Activated CD4-positive, alpha-beta T cell treated with anti-CD3 and anti-CD28 coated beads, Interleukin-2, amount 10 ng/mL, durations not matched to agents 24 days and 14 days (primary cell): ENCODE measurements around the gene SLC15A5. TPM values are rescaled to one million over a fixed set of nuclear protein-coding genes. Genes with fewer than 3 reads are reported as not detected.

Experiments
- DNase-seq: peaks from one replicate; pipeline ENCODE4 v3.0.0; 2022
- H3K27ac Mint-ChIP-seq: one replicate; pipeline ENCODE4 v1.8.0; 2022; ENCODE audit warnings: mild to moderate bottlenecking, mixed read lengths
- H3K27me3 Mint-ChIP-seq: one replicate; pipeline ENCODE4 v1.8.0; 2022; ENCODE audit warnings: mixed read lengths
- H3K36me3 Mint-ChIP-seq: one replicate; pipeline ENCODE4 v1.8.0; 2022; ENCODE audit warnings: low read depth, mild to moderate bottlenecking, mixed read lengths
- H3K4me1 Mint-ChIP-seq: one replicate; pipeline ENCODE4 v1.8.0; 2021; ENCODE audit warnings: mixed read lengths
- H3K4me3 Mint-ChIP-seq: one replicate; pipeline ENCODE4 v1.8.0; 2022; ENCODE audit warnings: mild to moderate bottlenecking, moderate library complexity, mixed read lengths
- H3K9me3 Mint-ChIP-seq: one replicate; pipeline ENCODE4 v1.8.0; 2021; ENCODE audit warnings: mixed read lengths
- intact Hi-C: fragments of 100-400 bp; cut with micrococcal nuclease; formaldehyde crosslinking; loops from one replicate; pipeline ENCODE4 v1.15.1; 2023
- total RNA-seq: library from RNA; stranded (reverse); gene quantifications from 2 replicates; pipeline ENCODE4 v1.2.3, GENCODE V29; 2022

Gene SLC15A5
- total RNA-seq, 1 donor from 2014 or later: not detected

DNA sequence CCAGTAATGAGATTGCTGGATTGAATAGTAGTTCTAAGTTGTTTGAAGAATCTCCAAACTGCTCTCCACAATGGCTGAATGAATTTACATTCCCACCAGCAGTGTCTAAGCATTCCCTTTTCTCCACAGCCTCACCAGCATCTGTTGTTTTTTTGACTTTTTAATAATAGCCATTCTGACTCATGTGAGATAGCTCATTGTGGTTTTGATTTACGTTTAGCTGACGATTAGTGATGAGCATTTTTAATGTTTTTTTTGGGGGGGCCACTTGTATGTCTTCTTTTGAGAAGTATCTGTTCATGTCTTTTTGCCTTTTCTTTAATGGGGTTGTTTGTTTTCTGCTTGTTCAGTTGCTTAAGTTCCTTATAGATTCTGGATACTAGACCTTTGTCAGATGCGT is 8.1 kb upstream of the SLC15A5 start:
- intact Hi-C loops: no loop called here
- H3K4me1 Mint-ChIP-seq: no peaks in the 10 kb centered on the region
- H3K27me3 Mint-ChIP-seq: no peaks in the 10 kb centered on the region
- H3K4me3 Mint-ChIP-seq: no peak overlapping the region
- no peaks in the 10 kb centered on the region for H3K36me3 Mint-ChIP-seq
- no peak overlapping the region for H3K27ac Mint-ChIP-seq
- H3K9me3 Mint-ChIP-seq: peaks cover 9% of the 10 kb centered on the region
- no peak for DNase-seq

DNA sequence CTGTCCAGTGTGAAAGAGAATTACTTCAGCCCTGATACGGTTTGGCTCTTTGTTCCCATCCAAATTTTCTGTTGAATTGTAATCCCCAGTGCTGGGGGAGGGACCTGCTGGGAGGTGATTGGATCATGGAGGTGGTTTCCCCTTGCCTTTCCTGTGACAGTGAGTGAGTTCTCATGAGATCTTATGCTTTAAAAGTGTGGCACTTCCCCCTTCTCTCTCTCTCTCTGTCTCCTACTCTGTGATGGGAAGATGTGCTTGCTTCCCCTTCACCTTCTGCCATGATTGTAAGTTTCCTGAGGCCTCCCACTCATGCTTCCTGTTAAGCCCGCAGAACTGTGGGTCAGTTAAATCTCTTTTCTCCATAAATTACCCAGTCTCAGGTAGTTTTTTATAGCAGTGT is 5.5 kb upstream of the SLC15A5 start:
- Mint-ChIP-seq H3K4me1 (no peaks in the 10 kb centered on the region), H3K36me3 (no peaks in the 10 kb centered on the region), H3K4me3 (no peak overlapping the region), H3K9me3 (peaks cover 4% of the 10 kb centered on the region), H3K27me3 (no peaks in the 10 kb centered on the region), H3K27ac (no peak overlapping the region)
- intact Hi-C loops: no loop called here
- no peak for DNase-seq

DNA sequence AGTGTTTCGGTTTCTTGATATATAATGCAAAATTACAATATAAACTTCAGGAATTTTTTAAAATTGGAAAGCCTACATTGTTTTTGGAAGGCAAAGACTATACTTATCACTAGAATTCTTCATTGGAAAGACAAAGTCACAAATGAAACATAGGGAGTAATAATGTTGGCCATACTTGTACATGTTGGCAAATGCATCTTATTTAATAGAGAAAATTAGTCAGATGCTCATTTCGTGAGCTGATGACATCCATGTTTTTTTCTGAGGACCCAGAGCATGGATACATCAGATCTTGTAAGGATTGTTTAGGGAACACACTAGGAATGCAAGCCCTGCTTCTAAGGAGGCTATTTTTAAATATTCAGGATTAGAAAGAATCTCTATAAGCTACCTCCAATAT is 4.6 kb upstream of the SLC15A5 start:
- no peaks in the 10 kb centered on the region for H3K27me3 Mint-ChIP-seq
- H3K27ac Mint-ChIP-seq: no peak overlapping the region
- DNase-seq: no peak
- no peaks in the 10 kb centered on the region for H3K4me1 Mint-ChIP-seq
- H3K36me3 Mint-ChIP-seq: no peaks in the 10 kb centered on the region
- peaks cover 3% of the 10 kb centered on the region for H3K9me3 Mint-ChIP-seq
- no peak overlapping the region for H3K4me3 Mint-ChIP-seq
- intact Hi-C loops: no loop called here

DNA sequence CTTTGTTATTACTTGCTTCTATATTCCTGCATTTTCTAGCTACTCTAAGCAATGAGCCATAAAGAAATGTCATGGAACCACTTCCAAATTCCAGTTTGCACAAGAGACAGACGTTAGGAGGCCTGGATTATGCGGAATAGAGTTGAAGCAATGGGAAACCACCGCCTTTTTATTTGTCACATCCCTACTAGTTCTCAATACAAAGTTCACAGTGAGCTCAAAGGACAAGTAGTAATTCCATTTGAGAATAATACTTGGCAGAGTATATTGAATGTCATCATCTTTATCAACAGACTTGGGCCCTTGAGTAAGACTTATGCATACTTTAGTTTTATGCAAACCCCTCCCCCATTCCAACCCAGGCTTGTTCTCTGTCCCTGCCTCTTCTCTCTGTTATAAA is 3.7 kb upstream of the SLC15A5 start:
- Mint-ChIP-seq H3K4me1 (no peaks in the 10 kb centered on the region), H3K9me3 (peaks cover 3% of the 10 kb centered on the region), H3K36me3 (no peaks in the 10 kb centered on the region), H3K4me3 (no peak overlapping the region), H3K27me3 (no peaks in the 10 kb centered on the region), H3K27ac (no peak overlapping the region)
- DNase-seq: no peak
- intact Hi-C loops: no loop called here

DNA sequence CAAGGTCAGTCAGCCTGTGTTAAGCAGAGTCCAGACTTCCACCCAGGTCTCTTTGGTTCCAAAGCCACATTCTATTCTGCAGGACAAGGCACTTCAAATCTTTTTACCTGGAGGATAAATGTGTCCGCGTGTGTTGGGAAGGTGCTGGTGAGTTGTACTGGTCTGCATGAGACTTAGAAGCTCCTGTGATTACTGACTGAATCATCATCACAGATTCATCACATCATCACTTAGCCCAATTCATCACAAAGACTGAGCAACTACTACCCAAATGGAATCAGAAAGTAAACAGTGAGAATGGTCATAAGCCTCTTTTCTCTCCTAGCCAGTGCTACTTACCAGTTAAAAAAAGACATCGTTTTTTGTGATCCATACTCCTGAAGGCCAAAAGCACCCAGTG is 5.3 kb downstream of the SLC15A5 start:
- no peaks in the 10 kb centered on the region for H3K27me3 Mint-ChIP-seq
- no peaks in the 10 kb centered on the region for H3K4me1 Mint-ChIP-seq
- no peaks in the 10 kb centered on the region for H3K36me3 Mint-ChIP-seq
- DNase-seq: no peak
- H3K27ac Mint-ChIP-seq: no peak overlapping the region
- intact Hi-C loops: no loop called here
- no peaks in the 10 kb centered on the region for H3K9me3 Mint-ChIP-seq
- no peak overlapping the region for H3K4me3 Mint-ChIP-seq

DNA sequence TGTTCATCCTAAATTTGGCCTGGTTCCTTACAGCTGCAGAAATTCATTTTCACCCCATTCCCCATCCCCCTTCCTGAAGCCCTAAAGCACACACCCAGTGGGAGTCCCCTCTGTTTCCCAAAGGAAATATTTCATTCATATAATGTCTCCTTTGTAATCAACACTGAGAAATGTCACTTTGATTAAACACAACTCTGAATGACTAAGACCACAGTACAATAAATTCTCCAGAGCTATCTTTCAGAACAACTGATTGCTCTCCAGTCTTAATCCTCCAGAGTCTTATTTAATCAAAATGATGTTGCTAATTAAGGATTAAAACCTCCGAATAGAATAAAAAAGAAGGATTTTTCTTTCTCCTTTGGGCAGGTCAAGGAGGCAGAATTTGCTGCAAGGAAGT is 6.4 kb downstream of the SLC15A5 start:
- no peaks in the 10 kb centered on the region for H3K27me3 Mint-ChIP-seq
- H3K36me3 Mint-ChIP-seq: no peaks in the 10 kb centered on the region
- H3K9me3 Mint-ChIP-seq: no peaks in the 10 kb centered on the region
- intact Hi-C loops: no loop called here
- H3K4me3 Mint-ChIP-seq: no peak overlapping the region
- no peaks in the 10 kb centered on the region for H3K4me1 Mint-ChIP-seq
- H3K27ac Mint-ChIP-seq: no peak overlapping the region
- DNase-seq: no peak

DNA sequence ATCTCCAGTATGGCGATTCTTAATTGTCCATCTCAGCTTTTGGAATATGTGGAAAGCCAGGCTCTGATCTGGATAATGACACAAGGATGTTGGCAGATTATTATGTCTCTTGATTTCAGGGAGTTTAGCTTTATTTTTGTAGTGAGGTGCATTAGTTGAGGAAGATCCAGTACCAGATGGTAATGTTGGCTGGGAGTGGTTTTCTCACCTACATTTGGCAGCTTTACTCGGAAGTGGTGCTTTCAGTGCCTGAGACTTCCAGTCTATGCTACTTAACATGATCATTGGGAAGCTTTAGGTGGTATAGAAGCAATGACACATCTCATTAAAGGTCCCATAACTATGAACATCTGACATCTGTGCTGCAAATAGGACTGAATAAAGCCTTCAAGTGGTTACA is 7.5 kb downstream of the SLC15A5 start:
- Mint-ChIP-seq H3K4me3 (no peak overlapping the region), H3K9me3 (no peaks in the 10 kb centered on the region), H3K4me1 (no peaks in the 10 kb centered on the region), H3K27ac (no peak overlapping the region), H3K27me3 (no peaks in the 10 kb centered on the region), H3K36me3 (no peaks in the 10 kb centered on the region)
- intact Hi-C loops: no loop called here
- no peak for DNase-seq

DNA sequence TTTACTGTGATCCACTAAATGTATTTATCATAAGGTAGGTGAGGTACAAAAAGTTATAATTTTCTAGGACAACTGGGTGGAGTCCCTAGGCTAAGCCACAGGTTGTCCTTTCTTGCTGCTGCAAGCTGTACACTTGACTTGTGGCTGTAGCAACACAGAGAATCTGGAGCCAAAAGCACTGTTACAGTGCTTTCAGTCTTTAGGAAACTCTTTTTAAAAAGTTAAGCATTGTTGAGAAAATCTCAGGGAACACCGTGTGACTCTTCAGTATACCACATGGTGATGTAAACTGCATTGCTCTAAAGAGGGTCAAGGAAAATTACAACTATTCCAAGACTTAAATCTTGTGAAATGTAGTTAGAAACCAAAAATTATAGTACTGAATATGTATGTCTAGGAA is 11.4 kb downstream of the SLC15A5 start:
- DNase-seq: no peak
- H3K4me3 Mint-ChIP-seq: no peak overlapping the region
- no peaks in the 10 kb centered on the region for H3K9me3 Mint-ChIP-seq
- intact Hi-C loops: no loop called here
- no peaks in the 10 kb centered on the region for H3K27me3 Mint-ChIP-seq
- no peak overlapping the region for H3K27ac Mint-ChIP-seq
- H3K36me3 Mint-ChIP-seq: no peaks in the 10 kb centered on the region
- H3K4me1 Mint-ChIP-seq: no peaks in the 10 kb centered on the region

DNA sequence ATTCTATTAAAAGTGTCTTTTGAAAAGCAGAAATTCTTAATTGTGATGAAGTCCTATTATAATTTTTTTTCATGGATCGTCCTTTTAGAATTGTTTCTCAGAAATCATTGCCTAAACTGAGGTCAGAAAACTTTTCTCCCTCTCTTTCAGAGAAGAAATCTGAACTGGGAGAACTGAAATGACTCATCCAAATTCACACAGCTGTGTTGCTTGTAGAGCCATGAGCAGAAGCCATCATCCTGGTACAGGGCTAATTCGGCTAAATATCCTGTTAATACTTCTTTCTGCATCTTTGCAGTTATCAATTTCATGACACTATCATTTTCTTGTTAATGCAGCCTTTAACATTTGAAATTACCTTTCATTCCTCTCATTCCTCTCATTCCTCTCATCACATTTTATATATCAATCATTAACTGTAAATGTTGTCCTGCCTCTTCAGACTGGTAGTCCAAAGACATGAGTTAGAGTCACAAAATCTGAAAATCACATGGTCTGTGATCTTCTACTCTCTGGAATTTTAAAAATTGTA is 15.5 kb downstream of the SLC15A5 start:
- Mint-ChIP-seq H3K36me3 (no peaks in the 10 kb centered on the region), H3K9me3 (no peaks in the 10 kb centered on the region), H3K27ac (no peak overlapping the region), H3K27me3 (no peaks in the 10 kb centered on the region), H3K4me1 (no peaks in the 10 kb centered on the region), H3K4me3 (no peak overlapping the region)
- intact Hi-C loops: no loop called here
- no peak for DNase-seq

DNA sequence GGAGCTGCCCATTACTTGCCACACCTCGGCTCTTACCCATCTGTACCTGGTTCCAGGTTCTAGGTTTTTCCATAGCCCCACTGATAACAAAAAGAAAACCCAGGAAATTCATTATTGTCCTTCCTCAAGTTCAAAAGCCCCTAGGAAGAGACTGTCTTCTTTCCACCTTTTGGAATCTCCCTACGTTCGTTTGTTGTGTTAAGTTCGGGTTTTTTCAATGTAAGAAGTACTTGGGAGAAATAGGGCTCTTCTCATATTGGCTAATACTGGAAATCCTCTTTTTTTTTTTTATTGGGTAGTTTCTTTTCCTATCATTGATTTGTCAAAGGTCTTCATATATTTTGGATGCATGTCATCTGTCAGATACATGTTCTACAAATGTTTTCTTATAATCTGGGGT is 17.3 kb downstream of the SLC15A5 start:
- H3K36me3 Mint-ChIP-seq: no peaks in the 10 kb centered on the region

DNA sequence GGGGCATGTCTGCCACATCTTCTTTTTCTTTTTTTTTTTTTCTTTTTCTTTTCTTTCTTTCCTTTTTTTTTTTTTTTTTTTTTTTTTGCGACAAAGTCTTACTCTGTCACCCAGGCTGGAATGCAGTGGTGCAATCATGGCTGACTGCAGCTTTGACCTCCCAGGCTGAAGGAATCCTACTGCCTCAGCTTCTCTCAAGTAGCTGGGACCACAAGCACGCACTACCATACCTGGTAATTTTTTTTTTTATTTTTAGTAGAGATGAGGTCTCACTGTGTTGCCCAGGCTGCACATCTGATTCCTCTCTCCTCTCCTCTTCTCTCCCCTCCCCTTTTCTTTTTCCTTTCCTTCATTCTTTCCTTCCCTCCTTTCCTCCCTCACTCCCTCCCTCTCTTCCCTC is 18.5 kb downstream of the SLC15A5 start:
- DNase-seq: no peak
- Mint-ChIP-seq H3K4me1 (no peaks in the 10 kb centered on the region), H3K36me3 (no peaks in the 10 kb centered on the region), H3K9me3 (no peaks in the 10 kb centered on the region), H3K4me3 (no peak overlapping the region), H3K27ac (no peak overlapping the region), H3K27me3 (no peaks in the 10 kb centered on the region)
- intact Hi-C loops: no loop called here

More for the DNA sequence above, 17.3 kb downstream of the SLC15A5 start:
- H3K9me3 Mint-ChIP-seq: no peaks in the 10 kb centered on the region
- H3K27me3 Mint-ChIP-seq: no peaks in the 10 kb centered on the region
- DNase-seq: no peak
- H3K4me3 Mint-ChIP-seq: no peak overlapping the region
- intact Hi-C loops: no loop called here
- no peak overlapping the region for H3K27ac Mint-ChIP-seq
- no peaks in the 10 kb centered on the region for H3K4me1 Mint-ChIP-seq

DNA sequence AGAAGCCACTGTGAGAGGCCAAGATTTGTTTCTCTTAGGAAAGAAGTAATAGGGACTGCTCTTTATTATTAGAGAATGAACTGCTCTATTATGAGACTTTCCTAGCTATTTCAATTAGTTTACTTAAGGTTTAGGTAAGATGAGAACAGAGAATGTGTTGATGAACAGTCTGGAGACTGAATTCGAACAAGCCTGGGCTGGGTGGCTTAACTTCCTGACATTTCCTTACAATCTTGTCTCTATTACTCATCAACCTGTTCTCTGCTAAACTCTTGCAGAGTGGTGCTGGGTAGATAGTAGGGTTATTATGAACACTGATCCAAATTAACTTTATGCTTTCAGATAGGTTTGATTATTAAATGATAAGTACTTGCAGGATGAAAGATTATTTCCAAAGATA is 31.2 kb downstream of the SLC15A5 start:
- intact Hi-C loops: no loop called here
- no peak overlapping the region for H3K4me3 Mint-ChIP-seq

DNA sequence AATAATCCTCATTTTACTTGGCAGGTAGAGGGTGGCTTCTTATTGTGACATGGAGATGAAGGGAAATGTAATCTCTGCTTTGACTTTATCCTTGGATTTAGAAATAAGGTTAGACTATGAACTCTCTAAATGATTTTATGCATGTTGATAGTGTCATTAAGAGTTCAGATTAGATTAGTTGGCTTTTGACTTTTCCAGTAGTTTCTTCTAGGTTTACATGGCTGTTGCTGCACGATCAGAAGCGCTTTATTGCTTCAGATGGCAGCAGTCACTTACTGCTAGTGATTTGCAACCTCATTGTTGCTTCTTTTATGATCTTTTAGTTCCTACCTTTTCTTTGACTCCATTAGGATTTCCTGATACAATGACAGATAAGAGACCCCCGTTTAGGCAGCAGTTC is 32.3 kb downstream of the SLC15A5 start:
- Mint-ChIP-seq H3K27ac (no peak overlapping the region), H3K4me3 (no peak overlapping the region), H3K4me1 (no peaks in the 10 kb centered on the region), H3K27me3 (no peaks in the 10 kb centered on the region), H3K36me3 (no peaks in the 10 kb centered on the region), H3K9me3 (no peaks in the 10 kb centered on the region)
- no peak for DNase-seq
- intact Hi-C loops: no loop called here

More for the DNA sequence above, 31.2 kb downstream of the SLC15A5 start:
- Mint-ChIP-seq H3K27me3 (no peaks in the 10 kb centered on the region), H3K27ac (no peak overlapping the region), H3K4me1 (no peaks in the 10 kb centered on the region), H3K36me3 (no peaks in the 10 kb centered on the region), H3K9me3 (no peaks in the 10 kb centered on the region)
- no peak for DNase-seq

DNA sequence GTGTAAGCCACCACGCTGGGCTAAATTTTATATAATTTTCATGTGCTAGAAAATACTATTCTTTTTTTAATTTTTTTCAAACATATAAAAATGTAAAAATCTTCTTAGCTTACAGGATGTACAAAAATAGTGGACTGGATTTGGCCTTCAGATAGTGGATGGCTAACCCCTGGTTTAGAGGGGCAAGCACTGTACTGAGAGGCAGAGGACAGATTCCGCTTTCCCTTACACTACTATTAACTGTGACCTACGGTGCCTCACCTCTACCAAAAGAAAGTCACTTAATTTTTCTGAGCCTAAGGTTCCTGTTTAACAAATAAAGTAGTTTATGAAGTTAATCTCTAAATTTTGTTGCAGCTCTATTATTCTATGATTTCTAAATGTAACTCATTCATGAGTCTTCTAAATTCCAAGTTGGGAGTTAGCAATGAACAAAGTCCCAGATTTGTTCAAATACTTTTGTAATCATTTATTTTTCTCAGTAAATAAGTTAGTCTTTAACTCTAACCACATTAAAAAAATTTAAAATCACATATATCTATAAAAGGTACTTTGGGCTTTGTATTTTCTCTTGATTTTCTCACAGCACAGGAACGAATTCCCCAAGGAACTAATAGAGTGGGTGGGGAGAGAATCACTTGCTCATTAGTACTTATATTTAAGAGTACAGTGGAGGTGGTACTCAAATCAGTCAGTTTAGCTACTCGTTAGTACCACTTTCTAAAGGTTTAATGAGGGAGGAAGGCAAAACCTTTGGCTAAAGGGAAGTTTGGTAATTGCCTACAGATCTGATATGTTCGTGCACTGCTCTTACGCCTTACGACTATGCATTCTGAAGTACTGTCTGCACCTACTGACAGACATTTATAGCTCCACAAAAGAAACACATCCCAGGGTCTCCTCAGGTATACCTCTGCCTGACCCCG is 33.7 kb downstream of the SLC15A5 start:
- intact Hi-C loops: no loop called here
- no peaks in the 10 kb centered on the region for H3K4me1 Mint-ChIP-seq

DNA sequence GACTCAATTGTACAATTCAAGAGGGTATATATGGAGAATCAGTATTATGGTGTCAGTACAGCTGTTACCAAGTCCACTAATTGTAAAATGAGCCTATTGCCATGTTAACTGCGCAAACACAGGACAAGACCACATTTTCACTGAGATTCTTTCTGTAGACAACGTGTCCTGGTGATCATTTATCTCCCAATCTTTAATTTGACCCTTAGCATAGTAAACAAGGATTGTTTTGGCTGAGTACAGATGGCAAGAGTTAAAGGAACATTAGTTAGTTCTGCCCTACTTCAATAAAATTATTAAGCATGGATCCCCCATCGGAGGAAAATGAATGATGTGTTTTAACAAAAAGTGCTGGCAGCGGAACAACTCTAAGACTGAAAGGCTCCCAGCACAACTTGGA is 36.1 kb downstream of the SLC15A5 start:
- Mint-ChIP-seq H3K4me3 (no peak overlapping the region), H3K27ac (no peak overlapping the region), H3K27me3 (no peaks in the 10 kb centered on the region), H3K4me1 (no peaks in the 10 kb centered on the region), H3K9me3 (no peaks in the 10 kb centered on the region), H3K36me3 (no peaks in the 10 kb centered on the region)
- intact Hi-C loops: no loop called here
- DNase-seq: no peak

More for the DNA sequence above, 33.7 kb downstream of the SLC15A5 start:
- H3K27ac Mint-ChIP-seq: no peak overlapping the region
- no peak for DNase-seq
- H3K9me3 Mint-ChIP-seq: no peaks in the 10 kb centered on the region
- H3K36me3 Mint-ChIP-seq: no peaks in the 10 kb centered on the region
- H3K27me3 Mint-ChIP-seq: no peaks in the 10 kb centered on the region
- no peak overlapping the region for H3K4me3 Mint-ChIP-seq
